ENCODE data around the gene RRP12.

RRP12 gene

GRCh38 chr10:97442277-97442676 is 41.1 kb upstream of the RRP12 start:
- no peak for DNase-seq (ENCODE audit: extremely low spot score)
- POLR2A ChIA-PET = no interaction called here
- CTCF ChIA-PET = interaction anchor here (0.5 to 1.1 kb wide), 2 partner anchors 92 to 104 kb away, joined by 3 to 4 read pairs; no protein-coding TSS in a partner anchor
- TF ChIP-seq BHLHE40 (IDR thresholded peaks at IDR 0.05; ENCODE audit: borderline replicate concordance) (no peak), CTBP1 (IDR thresholded peaks at IDR 0.05; ENCODE audit: borderline replicate concordance) (no peak), ARNT (IDR thresholded peaks at IDR 0.05) (no peak), SUZ12 (IDR thresholded peaks at IDR 0.05) (no peak), NFRKB (IDR thresholded peaks at IDR 0.05) (no peak), HDGF (IDR thresholded peaks at IDR 0.05; ENCODE audit: borderline replicate concordance) (no peak)

- no peak for DNase-seq (ENCODE audit: extremely low spot score)
- ChIA-PET POLR2A (interaction anchor here (1.4 to 2.0 kb wide), 3 partner anchors 10 to 34 kb away, joined by 3 to 6 read pairs (median 6); partner anchors contain the start of gene RRP12), CTCF (interaction anchor here (0.7 kb wide), 1 partner anchor 1069 kb away, joined by 3 read pairs; no protein-coding TSS in a partner anchor)
- TF ChIP-seq ELF4 (IDR thresholded peaks at IDR 0.05) = no peak
- TF ChIP-seq TARDBP (IDR thresholded peaks at IDR 0.05) = no peak
- TF ChIP-seq NFRKB (IDR thresholded peaks at IDR 0.05) = no peak
- no peak for TF ChIP-seq LEF1 (IDR thresholded peaks at IDR 0.05; ENCODE audit: borderline replicate concordance)
- no peak for TF ChIP-seq SUZ12 (IDR thresholded peaks at IDR 0.05)
- TF ChIP-seq PKNOX1 (IDR thresholded peaks at IDR 0.05) = no peak
These were observed 34.1 kb upstream of the RRP12 start for GRCh38 chr10:97435211-97435610.

- ChIA-PET CTCF (interaction anchor here (0.7 to 1.3 kb wide), 3 partner anchors 28 to 1069 kb away, joined by 3 to 6 read pairs (median 5); partner anchors contain the start of gene RRP12), POLR2A (interaction anchor here (0.9 to 2.0 kb wide), 5 partner anchors 10 to 34 kb away, joined by 3 to 6 read pairs (median 4); partner anchors contain the start of gene RRP12)
- TF ChIP-seq TARDBP (IDR thresholded peaks at IDR 0.05) = no peak
- no peak for TF ChIP-seq FOXA1 (IDR thresholded peaks at IDR 0.05)
- TF ChIP-seq CTBP1 (IDR thresholded peaks at IDR 0.05; ENCODE audit: borderline replicate concordance) = no peak
- no peak for TF ChIP-seq BHLHE40 (IDR thresholded peaks at IDR 0.05; ENCODE audit: borderline replicate concordance)
- no peak for TF ChIP-seq NFRKB (IDR thresholded peaks at IDR 0.05)
- TF ChIP-seq ZNF384 (IDR thresholded peaks at IDR 0.05) = no peak
- no peak for TF ChIP-seq FOXM1 (IDR thresholded peaks at IDR 0.05; ENCODE audit: borderline replicate concordance)
- TF ChIP-seq HDGF (IDR thresholded peaks at IDR 0.05; ENCODE audit: borderline replicate concordance) = no peak
- no peak for TF ChIP-seq FOXK2 (IDR thresholded peaks at IDR 0.05)
- TF ChIP-seq SP1 (IDR thresholded peaks at IDR 0.05) = no peak
- no peak for TF ChIP-seq PKNOX1 (IDR thresholded peaks at IDR 0.05)
- no peak for TF ChIP-seq ELF4 (IDR thresholded peaks at IDR 0.05)
- no peak for DNase-seq (ENCODE audit: extremely low spot score)
These were observed 33.4 kb upstream of the RRP12 start for GRCh38 chr10:97434557-97434956.

- ChIA-PET POLR2A (interaction anchor here (0.5 to 2.0 kb wide), 7 partner anchors 11 to 160 kb away, joined by 3 to 6 read pairs (median 4); partner anchors contain the start of gene RRP12), CTCF (interaction anchor here (1.1 to 1.3 kb wide), 3 partner anchors 11 to 33 kb away, joined by 3 to 6 read pairs (median 5); partner anchors contain the start of gene RRP12)
- no peak for DNase-seq (ENCODE audit: extremely low spot score)
- TF ChIP-seq ARNT (IDR thresholded peaks at IDR 0.05) (no peak), ELF4 (IDR thresholded peaks at IDR 0.05) (no peak), FOXA1 (IDR thresholded peaks at IDR 0.05) (no peak), NFRKB (IDR thresholded peaks at IDR 0.05) (no peak), BHLHE40 (IDR thresholded peaks at IDR 0.05; ENCODE audit: borderline replicate concordance) (no peak), FOXM1 (IDR thresholded peaks at IDR 0.05; ENCODE audit: borderline replicate concordance) (no peak), CTBP1 (IDR thresholded peaks at IDR 0.05; ENCODE audit: borderline replicate concordance) (no peak), L3MBTL2 (conservative IDR thresholded peaks at IDR 0.05) (no peak), TARDBP (IDR thresholded peaks at IDR 0.05) (no peak), ZNF384 (IDR thresholded peaks at IDR 0.05) (no peak), FOXK2 (IDR thresholded peaks at IDR 0.05) (no peak), SUZ12 (IDR thresholded peaks at IDR 0.05) (no peak), LEF1 (IDR thresholded peaks at IDR 0.05; ENCODE audit: borderline replicate concordance) (no peak), HDGF (IDR thresholded peaks at IDR 0.05; ENCODE audit: borderline replicate concordance) (no peak), SP1 (IDR thresholded peaks at IDR 0.05) (no peak), PKNOX1 (IDR thresholded peaks at IDR 0.05) (no peak)
These were observed 32.9 kb upstream of the RRP12 start for GRCh38 chr10:97434055-97434454.

GRCh38 chr10:97428572-97428981 is 27.4 kb upstream of the RRP12 start:
- ChIA-PET POLR2A (interaction anchor here (1.6 kb wide), 1 partner anchor 69 kb away, joined by 3 read pairs; no protein-coding TSS in a partner anchor), CTCF (interaction anchor here (0.6 to 1.3 kb wide), 2 partner anchors 12 to 22 kb away, joined by 3 to 4 read pairs; no protein-coding TSS in a partner anchor)
- DNase-seq (ENCODE audit: extremely low spot score) = no peak
- TF ChIP-seq CTBP1 (IDR thresholded peaks at IDR 0.05; ENCODE audit: borderline replicate concordance) (no peak), TARDBP (IDR thresholded peaks at IDR 0.05) (no peak), HDGF (IDR thresholded peaks at IDR 0.05; ENCODE audit: borderline replicate concordance) (no peak), BHLHE40 (IDR thresholded peaks at IDR 0.05; ENCODE audit: borderline replicate concordance) (no peak), LEF1 (IDR thresholded peaks at IDR 0.05; ENCODE audit: borderline replicate concordance) (no peak), FOXK2 (IDR thresholded peaks at IDR 0.05) (no peak)

- ChIA-PET POLR2A (interaction anchor here (1.6 to 1.9 kb wide), 2 partner anchors 27 to 70 kb away, joined by 3 to 10 read pairs; partner anchors contain the start of gene RRP12), CTCF (interaction anchor here (0.5 to 1.3 kb wide), 2 partner anchors 21 to 282 kb away, joined by 4 to 5 read pairs; no protein-coding TSS in a partner anchor)
- DNase-seq (ENCODE audit: extremely low spot score) = no peak
- TF ChIP-seq LEF1 (IDR thresholded peaks at IDR 0.05; ENCODE audit: borderline replicate concordance) = no peak
- no peak for TF ChIP-seq ARNT (IDR thresholded peaks at IDR 0.05)
- TF ChIP-seq FOXA1 (IDR thresholded peaks at IDR 0.05) = no peak
- TF ChIP-seq FOXK2 (IDR thresholded peaks at IDR 0.05) = no peak
- TF ChIP-seq SUZ12 (IDR thresholded peaks at IDR 0.05) = no peak
- no peak for TF ChIP-seq L3MBTL2 (conservative IDR thresholded peaks at IDR 0.05)
- no peak for TF ChIP-seq SP1 (IDR thresholded peaks at IDR 0.05)
- TF ChIP-seq PKNOX1 (IDR thresholded peaks at IDR 0.05) = no peak
- no peak for TF ChIP-seq NFRKB (IDR thresholded peaks at IDR 0.05)
- no peak for TF ChIP-seq FOXM1 (IDR thresholded peaks at IDR 0.05; ENCODE audit: borderline replicate concordance)
- TF ChIP-seq BHLHE40 (IDR thresholded peaks at IDR 0.05; ENCODE audit: borderline replicate concordance) = no peak
- TF ChIP-seq CTBP1 (IDR thresholded peaks at IDR 0.05; ENCODE audit: borderline replicate concordance) = no peak
- TF ChIP-seq ZNF384 (IDR thresholded peaks at IDR 0.05) = no peak
- TF ChIP-seq ELF4 (IDR thresholded peaks at IDR 0.05) = no peak
- no peak for TF ChIP-seq TARDBP (IDR thresholded peaks at IDR 0.05)
- no peak for TF ChIP-seq HDGF (IDR thresholded peaks at IDR 0.05; ENCODE audit: borderline replicate concordance)
These were observed 26.5 kb upstream of the RRP12 start for GRCh38 chr10:97427571-97428179.
